Measurements from ENCODE around the gene MTHFD1L. TPM values are rescaled to one million over a fixed set of nuclear protein-coding genes. Genes with fewer than 3 reads are reported as not detected.

Gene MTHFD1L
- total and polyA plus RNA-seq, 9 of the 15 experiments (the other 6 are each of a cell fraction or from before 2014, with no cell fraction given), result 20.9 to 128 (median 61.0) TPM

DNA sequence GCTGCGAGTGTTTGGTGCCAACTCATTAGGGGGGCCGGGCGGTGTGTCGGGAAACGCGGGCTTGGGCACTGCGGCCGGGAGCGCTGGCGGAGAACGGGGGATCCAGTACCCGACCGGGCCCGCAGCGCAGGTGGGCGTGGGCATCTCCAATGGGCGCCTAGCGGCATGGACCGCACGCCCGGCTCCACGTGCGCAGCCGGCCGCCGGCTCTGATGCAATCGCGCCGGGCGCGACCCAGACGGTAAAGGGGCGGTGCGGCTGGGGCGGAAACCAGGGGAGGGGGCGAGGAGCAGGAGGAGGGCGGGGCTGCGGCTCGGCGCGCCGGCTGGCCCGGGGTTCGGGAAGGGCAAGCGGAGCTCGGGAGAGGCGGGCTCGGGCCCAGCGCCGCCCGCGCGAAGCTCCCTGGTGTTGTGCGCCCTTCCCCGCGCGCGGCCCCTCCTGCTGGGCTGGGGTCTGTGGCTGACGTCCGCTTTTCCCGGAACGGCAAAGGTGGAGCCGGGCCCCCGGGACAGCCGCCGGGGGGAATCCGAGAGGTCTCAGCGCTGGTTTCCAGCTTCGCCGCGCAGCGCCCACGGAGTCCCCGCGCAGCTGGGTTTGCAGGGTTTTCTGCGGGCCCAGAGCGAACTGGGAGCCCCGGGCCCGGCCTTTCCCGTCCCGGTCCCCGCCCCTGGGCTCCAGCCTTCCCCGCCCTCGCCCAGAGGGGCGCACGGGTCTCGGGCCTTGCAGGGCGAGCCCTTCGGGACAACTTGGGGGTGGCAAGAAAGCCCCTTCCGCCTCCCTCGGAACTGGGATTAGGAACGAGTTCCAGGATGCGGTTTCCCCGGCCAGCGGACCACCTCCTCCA, 867 bp downstream of the MTHFD1L start (continued):
- TF ChIP-seq FOXP1 (CRISPR knock-in tag; IDR thresholded peaks at IDR 0.05), result peak; percentile 88
- no peak for TF ChIP-seq ZNF696 (CRISPR knock-in tag; conservative IDR thresholded peaks at IDR 0.05)
- peak; percentile 88 for TF ChIP-seq BHLHE40 (IDR thresholded peaks at IDR 0.05; ENCODE audit: low read length)
- peak; percentile 85 for TF ChIP-seq SMAD4 (CRISPR knock-in tag; conservative IDR thresholded peaks at IDR 0.05)
- TF ChIP-seq KAT7 (CRISPR knock-in tag; IDR thresholded peaks at IDR 0.05; ENCODE audit: borderline replicate concordance), result 0 out of 2 replicates have a peak, but pooled peaks have one; percentile 46
- TF ChIP-seq USF1 (CRISPR knock-in tag; IDR thresholded peaks at IDR 0.05), result peak; percentile 74
- no peak for TF ChIP-seq ARHGAP35 (IDR thresholded peaks at IDR 0.05; ENCODE audit: partially characterized antibody)
- no peak for TF ChIP-seq CBFA2T3 (IDR thresholded peaks at IDR 0.05)
- no peak for TF ChIP-seq ZNF584 (CRISPR knock-in tag; IDR thresholded peaks at IDR 0.05; ENCODE audit: low read depth)
- TF ChIP-seq CEBPB (tag; IDR thresholded peaks at IDR 0.05), result peak; percentile 97
- no peak for TF ChIP-seq ZC3H8 (IDR thresholded peaks at IDR 0.05)
- TF ChIP-seq NONO (IDR thresholded peaks at IDR 0.05; ENCODE audit: low read depth in 2 of 2, low read length in 1 of 2), result peak in 1 of 2 experiments; percentile 80; a peak in 2 of 4 replicates
- no peak for TF ChIP-seq ZNF384 (IDR thresholded peaks at IDR 0.05; ENCODE audit: low read depth, low read length)
- no peak for TF ChIP-seq CC2D1A (IDR thresholded peaks at IDR 0.05)
- TF ChIP-seq, protein P1, sequence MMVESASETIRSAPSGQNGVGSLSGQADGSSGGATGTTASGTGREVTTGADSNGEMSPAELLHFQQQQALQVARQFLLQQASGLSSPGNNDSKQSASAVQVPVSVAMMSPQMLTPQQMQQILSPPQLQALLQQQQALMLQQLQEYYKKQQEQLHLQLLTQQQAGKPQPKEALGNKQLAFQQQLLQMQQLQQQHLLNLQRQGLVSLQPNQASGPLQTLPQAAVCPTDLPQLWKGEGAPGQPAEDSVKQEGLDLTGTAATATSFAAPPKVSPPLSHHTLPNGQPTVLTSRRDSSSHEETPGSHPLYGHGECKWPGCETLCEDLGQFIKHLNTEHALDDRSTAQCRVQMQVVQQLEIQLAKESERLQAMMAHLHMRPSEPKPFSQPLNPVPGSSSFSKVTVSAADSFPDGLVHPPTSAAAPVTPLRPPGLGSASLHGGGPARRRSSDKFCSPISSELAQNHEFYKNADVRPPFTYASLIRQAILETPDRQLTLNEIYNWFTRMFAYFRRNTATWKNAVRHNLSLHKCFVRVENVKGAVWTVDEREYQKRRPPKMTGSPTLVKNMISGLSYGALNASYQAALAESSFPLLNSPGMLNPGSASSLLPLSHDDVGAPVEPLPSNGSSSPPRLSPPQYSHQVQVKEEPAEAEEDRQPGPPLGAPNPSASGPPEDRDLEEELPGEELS (CRISPR knock-in tag; IDR thresholded peaks at IDR 0.05; ENCODE audit: borderline replicate concordance), result no peak
- no peak for TF ChIP-seq LEF1 (IDR thresholded peaks at IDR 0.05)
- TF ChIP-seq ZNF76 (CRISPR knock-in tag; IDR thresholded peaks at IDR 0.05; ENCODE audit: borderline replicate concordance), result no peak
- TF ChIP-seq RUNX1 (IDR thresholded peaks at IDR 0.05; ENCODE audit: low read depth), result no peak
- 0 out of 2 replicates have a peak, but pooled peaks have one; percentile 24 for TF ChIP-seq SP1 (CRISPR knock-in tag; IDR thresholded peaks at IDR 0.05)
- no peak for TF ChIP-seq ETV6 (IDR thresholded peaks at IDR 0.05; ENCODE audit: borderline replicate concordance in 1 of 2, low read depth in 2 of 2, low read length in 1 of 2)
- no peak for TF ChIP-seq ETV6 (CRISPR knock-in tag; IDR thresholded peaks at IDR 0.05; ENCODE audit: borderline replicate concordance)
- TF ChIP-seq, protein P2, sequence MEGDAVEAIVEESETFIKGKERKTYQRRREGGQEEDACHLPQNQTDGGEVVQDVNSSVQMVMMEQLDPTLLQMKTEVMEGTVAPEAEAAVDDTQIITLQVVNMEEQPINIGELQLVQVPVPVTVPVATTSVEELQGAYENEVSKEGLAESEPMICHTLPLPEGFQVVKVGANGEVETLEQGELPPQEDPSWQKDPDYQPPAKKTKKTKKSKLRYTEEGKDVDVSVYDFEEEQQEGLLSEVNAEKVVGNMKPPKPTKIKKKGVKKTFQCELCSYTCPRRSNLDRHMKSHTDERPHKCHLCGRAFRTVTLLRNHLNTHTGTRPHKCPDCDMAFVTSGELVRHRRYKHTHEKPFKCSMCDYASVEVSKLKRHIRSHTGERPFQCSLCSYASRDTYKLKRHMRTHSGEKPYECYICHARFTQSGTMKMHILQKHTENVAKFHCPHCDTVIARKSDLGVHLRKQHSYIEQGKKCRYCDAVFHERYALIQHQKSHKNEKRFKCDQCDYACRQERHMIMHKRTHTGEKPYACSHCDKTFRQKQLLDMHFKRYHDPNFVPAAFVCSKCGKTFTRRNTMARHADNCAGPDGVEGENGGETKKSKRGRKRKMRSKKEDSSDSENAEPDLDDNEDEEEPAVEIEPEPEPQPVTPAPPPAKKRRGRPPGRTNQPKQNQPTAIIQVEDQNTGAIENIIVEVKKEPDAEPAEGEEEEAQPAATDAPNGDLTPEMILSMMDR (IDR thresholded peaks at IDR 0.05 in 2 of 3, conservative IDR thresholded peaks at IDR 0.05 in 1 of 3; ENCODE audit: insufficient read depth in 2 of 3, low read depth in 1 of 3, low read length in 3 of 3), result peak in 1 of 3 experiments; percentile 0; a peak in 1 of 6 replicates

All from K562 (cell line).